Heart right ventricle (tissue), 16 donors: ENCODE data around the gene FBXW2. TPM values are rescaled to one million over a fixed set of nuclear protein-coding genes. Genes with fewer than 3 reads are reported as not detected.

ENCODE experiments used
- ATAC-seq, 8 donors: fragments of 200-7000 bp; cut with Tn5 transposase; one replicate each; pipeline ENCODE4 v1.9.1; 2020; ENCODE audit warnings: mild to moderate bottlenecking in 8 of 8, moderate library complexity in 8 of 8, moderate number of reproducible peaks in 1 of 8
- DNase-seq, 2 donors: peaks; one replicate each; pipeline ENCODE4 v3.0.0-alpha.2; 2020
- H3K27ac ChIP-seq, 10 donors: fragments of 200-600 bp; sonication (generic) in 2 of 10; one replicate each; pipeline versions ENCODE4 v1.5.0 to v1.8.0; 2020 to 2022; ENCODE audit warnings: mild to moderate bottlenecking in 3 of 10
- H3K27me3 ChIP-seq, 7 donors: fragments of 200-600 bp; one replicate each; pipeline ENCODE4 v1.8.0; 2021 to 2022; ENCODE audit warnings: mild to moderate bottlenecking in 2 of 7
- H3K36me3 ChIP-seq, 9 donors: fragments of 200-600 bp; sonication (generic) in 1 of 9; one replicate each; pipeline versions ENCODE4 v1.5.0 to v1.8.0; 2020 to 2022; ENCODE audit warnings: mild to moderate bottlenecking in 2 of 9
- H3K4me1 ChIP-seq, 9 donors: fragments of 200-600 bp; sonication (generic) in 1 of 9; one replicate each; pipeline versions ENCODE4 v1.5.0 to v1.8.0; 2020 to 2022; ENCODE audit warnings: mild to moderate bottlenecking in 4 of 9
- H3K4me3 ChIP-seq, 10 donors: fragments of 200-600 bp; sonication (generic) in 2 of 10; one replicate each; pipeline versions ENCODE4 v1.5.0 to v1.8.0; 2020 to 2022; ENCODE audit warnings: mild to moderate bottlenecking in 7 of 10, moderate library complexity in 2 of 10
- H3K9me3 ChIP-seq, 11 donors: fragments of 200-600 bp in 10 of 11; sonication (generic) in 2 of 11; one replicate each; pipeline versions ENCODE4 v1.5.0 to v1.8.0; 2013 to 2022; ENCODE audit warnings: mild to moderate bottlenecking in 2 of 11, control low read depth in 1 of 11, moderate library complexity in 1 of 11
- CTCF ChIP-seq, 9 donors: fragments of 200-600 bp; sonication (generic) in 2 of 9; IDR thresholded peaks; one replicate each; pipeline versions ENCODE4 v1.5.0 to v1.8.0; 2021 to 2022; ENCODE audit warnings: antibody characterized with exemption in 9 of 9, mild to moderate bottlenecking in 5 of 9, moderate library complexity in 1 of 9
- WGBS, 2 donors: extraction: QIAGEN DNeasy Blood & Tissue Kit; methylation state at CpG; one replicate each; pipeline ENCODE4 v1.1.7; 2013; ENCODE audit warnings: inconsistent platforms in 1 of 2; 5-methylcytosine and 5-hydroxymethylcytosine counted together
- intact Hi-C, 10 donors: fragments of 100-400 bp; cut with DNase I; formaldehyde crosslinking; loops; one replicate each; pipeline versions ENCODE4 v1.11.1 to v1.14.2; 2022
- polyA plus RNA-seq, 2 donors: library from polyadenylated mRNA; stranded (reverse); fragments of 200-250 nt; gene quantifications; one replicate each; pipeline ENCODE4 v1.2.3, GENCODE V29; 2013
- total RNA-seq, 10 donors: library from RNA; stranded (reverse); fragmentation: NEBNext Ultra II Directional in 3 of 10; extraction: Animal tissue kit (Norgen Biotek cat#: 25700) in 3 of 10; gene quantifications; one replicate each; pipeline versions ENCODE4 v1.2.1 to v1.2.4, GENCODE V29; 2021 to 2023
- donor health status: Arrhythmogenic right ventricular cardiomyopathy.
- donor health status: ischemic (EF 13 %, LVEDD 7.1; RV severe dilation, severe dysfunction).
- donor health status: healthy with polysubstance abuse.
- donor health status: DM: no; HTN: yes; CAD: no.
- donor health status: DM: no; HTN: no; CAD: no.
- donor health status: ischemic (EF 25% LVEDD 6.9; RV normal size, moderate dysfunction).
- donor health status: ischemic (EF 25% LVEDD 5.7; RV mildly dilated, moderate dysfunction).
- donor health status: healthy.
- donor health status: DM: yes; HTN: yes; CAD: no.
- donor health status: Ischemic cardiomyopathy.
- donor health status: ischemic (EF 35%, LVEDD 5.7; RV mildly dilated, moderate dysfunction).
- donor health status: nonischemic (EF 11% LVEDD 7.7; RV severe dilation, severe dysfunction).
- donor health status: DM: yes; HTN: yes; CAD: no.
- donor health status: PGD.
- donor health status: ischemic (EF 29% LVEDD 5.4; RV normal size, mild dysfunction).
- donor health status: nonischemic (EF 23%, LVEDD 6.1; RV moderate dilation, normal function).

FBXW2 gene
- total and polyA plus RNA-seq, 12 donors: 7.5 to 52.0 (median 44.8) TPM

- Histone ChIP-seq H3K4me1 (peaks cover 0 to 57% (median 49%) of the 10 kb centered on the region in 9 donors), H3K27ac (peak overlapping the region in 1 of 10 donors; percentile 95), H3K36me3 (peaks cover 0 to 48% (median 3%) of the 10 kb centered on the region in 9 donors), H3K9me3 (no peaks in the 10 kb centered on the region), H3K27me3 (no peaks in the 10 kb centered on the region), H3K4me3 (no peak overlapping the region)
- intact Hi-C loops: loop anchor here in 2 of 10 donors (5.0 kb wide), 2 partner anchors 51 to 146 kb away; partner anchors contain the start of gene PSMD5 (in 1 of the 2)
- 55 to 64% methylated on average over 3 of the region's 3 CpGs for WGBS, 2 donors
- ATAC-seq (no peak), DNase-seq (no peak)
- TF ChIP-seq CTCF (IDR thresholded peaks at IDR 0.05): no peak
Observed at GRCh38 chr9:120791161-120791560, 2.1 kb downstream of the FBXW2 start.

GRCh38 chr9:120787933-120788332 lies 5.3 kb downstream of the FBXW2 start:
- intact Hi-C loops: no loop called here
- H3K27me3 ChIP-seq: no peaks in the 10 kb centered on the region
- WGBS, 2 donors: 61 to 69% methylated on average over 4 of the region's 4 CpGs
- peaks cover 0 to 71% (median 43%) of the 10 kb centered on the region in 9 donors for H3K4me1 ChIP-seq
- H3K4me3 ChIP-seq: no peak overlapping the region
- ATAC-seq: peak in 1 of 8 donors; percentile 36
- H3K36me3 ChIP-seq: peaks cover 0 to 78% (median 5%) of the 10 kb centered on the region in 9 donors
- DNase-seq: no peak
- no peak overlapping the region for H3K27ac ChIP-seq
- no peak for TF ChIP-seq CTCF (IDR thresholded peaks at IDR 0.05)
- no peaks in the 10 kb centered on the region for H3K9me3 ChIP-seq

GRCh38 chr9:120783602-120784047 lies 9.6 kb downstream of the FBXW2 start:
- peak overlapping the region in 1 of 10 donors; percentile 26 for H3K27ac ChIP-seq
- 71 to 84% methylated on average over 2 of the region's 2 CpGs for WGBS, 2 donors
- no peak for DNase-seq
- H3K4me3 ChIP-seq: no peak overlapping the region
- no peak for ATAC-seq
- H3K36me3 ChIP-seq: peaks cover 0 to 84% (median 5%) of the 10 kb centered on the region in 9 donors
- intact Hi-C loops: no loop called here
- H3K9me3 ChIP-seq: no peaks in the 10 kb centered on the region
- TF ChIP-seq CTCF (IDR thresholded peaks at IDR 0.05): no peak
- no peaks in the 10 kb centered on the region for H3K27me3 ChIP-seq
- peaks cover 0 to 42% (median 15%) of the 10 kb centered on the region in 9 donors for H3K4me1 ChIP-seq

- peaks cover 0 to 84% (median 20%) of the 10 kb centered on the region in 9 donors for H3K36me3 ChIP-seq
- intact Hi-C loops: no loop called here
- H3K4me1 ChIP-seq: peaks cover 0 to 24% (median 0%) of the 10 kb centered on the region in 9 donors
- no peak overlapping the region for H3K27ac ChIP-seq
- TF ChIP-seq CTCF (IDR thresholded peaks at IDR 0.05): no peak
- no peaks in the 10 kb centered on the region for H3K9me3 ChIP-seq
- no peak for DNase-seq
- H3K4me3 ChIP-seq: no peak overlapping the region
- ATAC-seq: no peak
- WGBS, 2 donors: 92% methylated on average over 2 of the region's 2 CpGs
- H3K27me3 ChIP-seq: no peaks in the 10 kb centered on the region
Observed at GRCh38 chr9:120781236-120781635, 12.0 kb downstream of the FBXW2 start.
